Peyer's patch (tissue), 4 donors: ENCODE data around the gene ALOXE3. TPM values are rescaled to one million over a fixed set of nuclear protein-coding genes. Genes with fewer than 3 reads are reported as not detected.
"Not testable (repeated sequence)": the region's sequence is repeated elsewhere in the genome, so short reads cannot be mapped to it uniquely, and the experiment has no call there.

ENCODE experiments used
- DNase-seq, 3 donors: peaks; one replicate each; pipeline ENCODE4 v3.0.0-alpha.2; 2017 to 2019
- H3K27ac ChIP-seq, 4 donors: fragments of 200-600 bp; sonication (generic); one replicate each; pipeline ENCODE4 v1.5.1; 2016 to 2019
- H3K27me3 ChIP-seq, 2 donors: fragments of 200-600 bp; sonication (generic); one replicate each; pipeline ENCODE4 v1.5.1; 2019
- H3K36me3 ChIP-seq, 3 donors: fragments of 200-600 bp; sonication (generic); one replicate each; pipeline ENCODE4 v1.5.1; 2016 to 2019
- H3K4me1 ChIP-seq, 4 donors: fragments of 200-600 bp; sonication (generic); one replicate each; pipeline ENCODE4 v1.5.1; 2016 to 2019
- H3K4me3 ChIP-seq, 4 donors: fragments of 200-600 bp; sonication (generic); 1 replicate in 3 of 4; 2 replicates in 1 of 4; pipeline ENCODE4 v1.5.1; 2016 to 2019; ENCODE audit warnings: mild to moderate bottlenecking in 1 of 4
- H3K9me3 ChIP-seq, 4 donors: fragments of 200-600 bp; sonication (generic); one replicate each; pipeline ENCODE4 v1.5.1; 2016 to 2019; ENCODE audit warnings: mild to moderate bottlenecking in 1 of 4
- CTCF ChIP-seq, 6 experiments: fragments of 450-650 bp in 4 of 6; fragments of 200-600 bp in 2 of 6; sonication (generic) in 1 of 6; IDR thresholded peaks; one replicate each; pipeline ENCODE4 v1.5.1; 2017 to 2019; ENCODE audit warnings: antibody characterized with exemption in 6 of 6, mild to moderate bottlenecking in 3 of 6, moderate library complexity in 1 of 6
- POLR2A ChIP-seq, 2 donors: fragments of 450-650 bp; IDR thresholded peaks; one replicate each; pipeline ENCODE4 v1.5.1; 2017; ENCODE audit warnings: antibody characterized with exemption in 2 of 2, mild to moderate bottlenecking in 2 of 2, moderate library complexity in 2 of 2
- total RNA-seq, 4 donors: library from RNA; depleted of rRNA; stranded (reverse); fragments of >200 nt; gene quantifications; one replicate each; pipeline ENCODE4 v1.1.0, GENCODE V29; 2016

ALOXE3 gene
- total RNA-seq, 4 donors from 2014 or later, result not detected

GRCh38 chr17:8080208-8080798 lies 38.0 kb downstream of the ALOXE3 start:
- no peak for DNase-seq
- no peaks in the 10 kb centered on the region for H3K36me3 ChIP-seq
- H3K27ac ChIP-seq, result peak overlapping the region in 1 of 4 donors; percentile 85
- H3K4me3 ChIP-seq, result peak overlapping the region in 3 of 4 donors; percentile 45 to 72 (median 51)
- H3K9me3 ChIP-seq, result no peaks in the 10 kb centered on the region
- H3K27me3 ChIP-seq, result no peaks in the 10 kb centered on the region
- peaks cover 0 to 18% (median 6%) of the 10 kb centered on the region in 4 donors for H3K4me1 ChIP-seq
- TF ChIP-seq CTCF (IDR thresholded peaks at IDR 0.05) (no peak), POLR2A (IDR thresholded peaks at IDR 0.05) (no peak)

- peak overlapping the region; percentile 39 to 72 (median 48) for H3K4me3 ChIP-seq
- no peaks in the 10 kb centered on the region for H3K36me3 ChIP-seq
- peak; percentile 81 to 89 (median 85) for DNase-seq
- peaks cover 0 to 6% of the 10 kb centered on the region in 2 donors for H3K27me3 ChIP-seq
- TF ChIP-seq CTCF (IDR thresholded peaks at IDR 0.05), result peak; percentile 73 to 95 (median 81)
- no peak for TF ChIP-seq POLR2A (IDR thresholded peaks at IDR 0.05)
- no peaks in the 10 kb centered on the region for H3K9me3 ChIP-seq
- H3K4me1 ChIP-seq, result peaks cover 0 to 18% (median 6%) of the 10 kb centered on the region in 4 donors
- H3K27ac ChIP-seq, result peak overlapping the region; percentile 17 to 85 (median 52)
These were observed 38.8 kb downstream of the ALOXE3 start for GRCh38 chr17:8079291-8080207.

GRCh38 chr17:8077939-8078338 lies 40.4 kb downstream of the ALOXE3 start:
- Histone ChIP-seq H3K4me1 (peaks cover 2 to 29% (median 13%) of the 10 kb centered on the region in 4 donors), H3K27me3 (peaks cover 0 to 21% of the 10 kb centered on the region in 2 donors)
- H3K36me3 ChIP-seq, H3K4me3 ChIP-seq, DNase-seq, H3K27ac ChIP-seq, H3K9me3 ChIP-seq: not testable (repeated sequence)

GRCh38 chr17:8076502-8077266 lies 41.6 kb downstream of the ALOXE3 start:
- no peaks in the 10 kb centered on the region for H3K9me3 ChIP-seq
- H3K4me1 ChIP-seq, result peaks cover 5 to 38% (median 19%) of the 10 kb centered on the region in 4 donors
- no peak for DNase-seq
- H3K36me3 ChIP-seq, result no peaks in the 10 kb centered on the region
- no peak overlapping the region for H3K27ac ChIP-seq
- peaks cover 0 to 27% of the 10 kb centered on the region in 2 donors for H3K27me3 ChIP-seq
- H3K4me3 ChIP-seq, result no peak overlapping the region
- TF ChIP-seq CTCF (IDR thresholded peaks at IDR 0.05) (no peak), POLR2A (IDR thresholded peaks at IDR 0.05) (no peak)

GRCh38 chr17:8075574-8076342 lies 42.6 kb downstream of the ALOXE3 start:
- TF ChIP-seq POLR2A (IDR thresholded peaks at IDR 0.05) (no peak), CTCF (IDR thresholded peaks at IDR 0.05) (no peak)
- Histone ChIP-seq H3K9me3 (no peaks in the 10 kb centered on the region), H3K4me1 (peaks cover 5 to 38% (median 19%) of the 10 kb centered on the region in 4 donors), H3K27me3 (peaks cover 0 to 27% of the 10 kb centered on the region in 2 donors), H3K27ac (no peak overlapping the region), H3K36me3 (no peaks in the 10 kb centered on the region), H3K4me3 (no peak overlapping the region)
- DNase-seq, result no peak
